A549 (cell line): ENCODE measurements around the gene FADS6. TPM values are rescaled to one million over a fixed set of nuclear protein-coding genes. Genes with fewer than 3 reads are reported as not detected.

Experiments
- ATAC-seq, 2 experiments: fragments of 200-7000 bp in 1 of 2; fragments of >200 bp in 1 of 2; cut with Nextera tagmentation in 1 of 2; cut with Tn5 transposase in 1 of 2; 3 replicates each; pipeline versions ENCODE4 v1.8.0 to v1.9.1; 2018 to 2020; ENCODE audit warnings: mild to moderate bottlenecking in 1 of 2, moderate library complexity in 1 of 2
- CTCF ChIA-PET: fragments of 300-600 bp; sonication (Branson Sonifier 250); formaldehyde crosslinking; extraction: SDS; loops from one replicate; lab custom pipeline; 2021; ENCODE audit warnings: antibody characterized with exemption, inconsistent platforms; lab: Yijun Ruan, JAX
- POLR2A ChIA-PET: fragments of 350-600 bp; formaldehyde crosslinking; extraction: SDS; loops from one replicate; lab custom pipeline; 2021; ENCODE audit warnings: antibody characterized with exemption, inconsistent platforms; lab: Yijun Ruan, JAX
- DNase-seq, 2 experiments: peaks; one replicate each; pipeline versions ENCODE4 v3.0.0 to v3.0.0-alpha.2; 2011 to 2016; ENCODE audit warnings: low read depth in 1 of 2, low spot score in 1 of 2
- FAIRE-seq: peaks from 2 replicates; lab custom pipeline; 2011; peaks lifted over from hg19 to GRCh38; lab: Jason Lieb, UNC
- H3K27ac ChIP-seq, 2 experiments: fragments of >200 bp; sonication (Bioruptor Twin); formaldehyde crosslinking; 3 replicates each; pipeline ENCODE4 v1.5.1; 2016 to 2017
- H3K4me1 ChIP-seq: fragments of >200 bp; sonication (Bioruptor Twin); formaldehyde crosslinking; 3 replicates; pipeline ENCODE4 v1.6.1; 2016
- H3K4me2 ChIP-seq: fragments of >200 bp; sonication (Bioruptor Twin); formaldehyde crosslinking; 3 replicates; pipeline ENCODE4 v1.6.1; 2016
- H3K4me3 ChIP-seq: fragments of >200 bp; sonication (Bioruptor Twin); formaldehyde crosslinking; 3 replicates; pipeline ENCODE4 v1.5.1; 2016
- H3K9me3 ChIP-seq: fragments of >200 bp; sonication (Bioruptor Twin); formaldehyde crosslinking; 3 replicates; pipeline ENCODE4 v1.6.1; 2016
- ATOH8 ChIP-seq: fragments of 250-450 bp; sonication (Bioruptor Pico); IDR thresholded peaks from 2 replicates; pipeline ENCODE4 v1.5.0; 2020; ENCODE audit warnings: low read depth, mild to moderate bottlenecking, moderate library complexity
- BHLHE40 ChIP-seq: IDR thresholded peaks from 2 replicates; pipeline ENCODE4 v1.6.1; 2012; ENCODE audit warnings: low read depth, low read length, inconsistent platforms
- CBX2 ChIP-seq: fragments of 200-600 bp; sonication (generic); IDR thresholded peaks from 2 replicates; pipeline ENCODE4 v1.6.1; 2016; ENCODE audit warnings: low read depth, mild to moderate bottlenecking, borderline replicate concordance
- CEBPB ChIP-seq, 2 experiments: fragments of >200 bp in 1 of 2; sonication (Bioruptor Twin) in 1 of 2; formaldehyde crosslinking in 1 of 2; IDR thresholded peaks; 2 replicates each; pipeline ENCODE4 v1.6.1; 2012 to 2016
- E2F6 ChIP-seq: IDR thresholded peaks from 2 replicates; pipeline ENCODE4 v1.6.1; 2012; ENCODE audit warnings: low read depth, borderline replicate concordance
- EHMT2 ChIP-seq: fragments of 200-600 bp; sonication (generic); IDR thresholded peaks from 2 replicates; pipeline ENCODE4 v1.6.1; 2016; ENCODE audit warnings: antibody characterized with exemption, low read depth, mild to moderate bottlenecking, moderate library complexity
- ELK1 ChIP-seq: fragments of 150-350 bp; IDR thresholded peaks from 2 replicates; pipeline ENCODE4 v1.6.1; 2014; ENCODE audit warnings: low read depth, mild to moderate bottlenecking, low read length
- FOSB ChIP-seq: fragments of 250-450 bp; sonication (Bioruptor Pico); IDR thresholded peaks from 2 replicates; pipeline ENCODE4 v1.5.0; 2020; ENCODE audit warnings: mild to moderate bottlenecking, moderate library complexity
- FOSL2 ChIP-seq, 2 experiments: fragments of 450-650 bp in 1 of 2; fragments of >200 bp in 1 of 2; sonication (Bioruptor Twin) in 1 of 2; formaldehyde crosslinking; IDR thresholded peaks; 2 replicates each; pipeline versions ENCODE4 v1.5.0 to v1.6.1; 2016 to 2020; ENCODE audit warnings: mild to moderate bottlenecking in 1 of 2, moderate library complexity in 1 of 2
- GATA3 ChIP-seq: IDR thresholded peaks from 2 replicates; pipeline ENCODE4 v1.6.1; 2012; ENCODE audit warnings: borderline replicate concordance
- HDAC2 ChIP-seq: fragments of 200-600 bp; sonication (generic); IDR thresholded peaks from 2 replicates; pipeline ENCODE4 v1.6.1; 2016
- HOXB13 ChIP-seq: fragments of 250-450 bp; sonication (Bioruptor Pico); IDR thresholded peaks from 2 replicates; pipeline ENCODE4 v1.5.0; 2020; ENCODE audit warnings: low read depth, mild to moderate bottlenecking, moderate library complexity
- MAFK ChIP-seq: fragments of 450-650 bp; IDR thresholded peaks from 2 replicates; pipeline ENCODE4 v1.6.1; 2014; ENCODE audit not compliant: partially characterized antibody
- NFE2L2 ChIP-seq: fragments of 150-350 bp; conservative IDR thresholded peaks from 2 replicates; pipeline ENCODE4 v1.6.1; 2014; ENCODE audit warnings: low read length
- NPAS2 ChIP-seq: fragments of 250-450 bp; sonication (Bioruptor Pico); IDR thresholded peaks from 2 replicates; pipeline ENCODE4 v1.8.0; 2022; ENCODE audit warnings: mild to moderate bottlenecking, moderate library complexity, borderline replicate concordance
- NR3C1 ChIP-seq: fragments of >200 bp; sonication (Bioruptor Twin); formaldehyde crosslinking; IDR thresholded peaks from 3 replicates; pipeline ENCODE4 v1.6.1; 2017
- POLR2A ChIP-seq: IDR thresholded peaks from 2 replicates; pipeline ENCODE4 v1.6.1; 2012; ENCODE audit warnings: mild to moderate bottlenecking, low read length
- RFX5 ChIP-seq: fragments of 450-650 bp; IDR thresholded peaks from 2 replicates; pipeline ENCODE4 v1.7.1; 2014; ENCODE audit warnings: antibody characterized with exemption, mild to moderate bottlenecking, moderate library complexity
- RNF2 ChIP-seq: fragments of 200-600 bp; sonication (generic); IDR thresholded peaks from 2 replicates; pipeline ENCODE4 v1.6.1; 2016; ENCODE audit warnings: low read depth, mild to moderate bottlenecking, antibody characterized with exemption, moderate library complexity, borderline replicate concordance
- TP53 ChIP-seq: fragments of 250-450 bp; sonication (Bioruptor Pico); IDR thresholded peaks from 2 replicates; pipeline ENCODE4 v1.5.0; 2021; ENCODE audit warnings: mild to moderate bottlenecking, moderate library complexity
- ZSCAN20 ChIP-seq: fragments of 250-450 bp; sonication (Bioruptor Pico); IDR thresholded peaks from 2 replicates; pipeline ENCODE4 v1.8.0; 2022; ENCODE audit warnings: mild to moderate bottlenecking, moderate library complexity
- WGBS: methylation state at CpG from one replicate; pipeline ENCODE4 v1.1.6; 2017; ENCODE audit errors: missing lambda C conversion rate; 5-methylcytosine and 5-hydroxymethylcytosine counted together
- polyA plus RNA-seq, 4 experiments: library from polyadenylated mRNA; depleted of rRNA in 3 of 4; stranded (reverse); fragments of >200 nt; fragmentation: RNase III in 1 of 4; extraction: RNeasy Plus Mini Kit Qiagen cat#74134 plus additional on column Dnase treatment in 1 of 4; gene quantifications; 2 replicates in 3 of 4; 3 replicates in 1 of 4; pipeline ENCODE4 v1.2.3, GENCODE V29; 2011 to 2017
- TF ChIP-seq, protein P1 (sequence below): IDR thresholded peaks from 2 replicates; pipeline ENCODE4 v1.6.1; 2012

The FADS6 gene
- polyA plus RNA-seq, 2 of the 4 experiments (the other 2 are of a cell fraction) = 0.04 TPM; not detected in 1

- H3K27ac ChIP-seq = no peak overlapping the region
- FAIRE-seq = peak; percentile 78
- TF ChIP-seq RFX5 = no peak
- no peak for TF ChIP-seq E2F6
- TF ChIP-seq POLR2A = no peak
- no peak for TF ChIP-seq FOSB
- no peak for TF ChIP-seq HDAC2
- TF ChIP-seq TP53 (CRISPR knock-in tag) = no peak
- TF ChIP-seq HOXB13 (CRISPR knock-in tag) = no peak
- no peak for TF ChIP-seq EHMT2
- TF ChIP-seq ZSCAN20 (CRISPR knock-in tag) = no peak
- no peak for TF ChIP-seq BHLHE40
- no peak for TF ChIP-seq CEBPB (IDR thresholded peaks at IDR 0.05)
- TF ChIP-seq RNF2 = no peak
- no peak for TF ChIP-seq NR3C1
- no peak for TF ChIP-seq ELK1
- no peak overlapping the region for H3K4me3 ChIP-seq
- ChIA-PET CTCF (interaction anchor here (0.9 to 3.4 kb wide), 6 partner anchors 18 to 61 kb away, joined by 3 to 18 read pairs (median 4); partner anchors contain the start of genes OTOP2 and USH1G), POLR2A (no interaction called here)
- 0 out of 6 replicates have a peak, but pooled peaks of 1 of the 2 experiments have one; percentile 16 for ATAC-seq
- no peaks in the 10 kb centered on the region for H3K4me1 ChIP-seq
- H3K9me3 ChIP-seq = no peaks in the 10 kb centered on the region
- WGBS = 69% methylated on average over 14 of the region's 14 CpGs
- DNase-seq = no peak
- no peak overlapping the region for H3K4me2 ChIP-seq
Observed at GRCh38 chr17:74901353-74902135, 8.1 kb upstream of the FADS6 start.

- FAIRE-seq (no peak), ATAC-seq (no peak), DNase-seq (no peak)
- ChIA-PET POLR2A (interaction anchor here (2.3 kb wide), 1 partner anchor 28 kb away, joined by 10 read pairs; the partner anchor contains the start of gene FDXR), CTCF (interaction anchor here (1.2 to 3.4 kb wide), 5 partner anchors 10 to 62 kb away, joined by 3 to 18 read pairs (median 3); no protein-coding TSS in a partner anchor)
- no peak overlapping the region for H3K4me3 ChIP-seq
- H3K4me1 ChIP-seq = no peaks in the 10 kb centered on the region
- no peak for TF ChIP-seq NPAS2
- no peak for TF ChIP-seq ATOH8
- no peak for TF ChIP-seq CBX2
- no peak for TF ChIP-seq MAFK
- no peak for TF ChIP-seq GATA3
- TF ChIP-seq E2F6 = no peak
- no peak for TF ChIP-seq FOSL2 (IDR thresholded peaks at IDR 0.05)
- TF ChIP-seq FOSL2 (CRISPR knock-in tag; IDR thresholded peaks at IDR 0.05) = no peak
- TF ChIP-seq, protein P1, sequence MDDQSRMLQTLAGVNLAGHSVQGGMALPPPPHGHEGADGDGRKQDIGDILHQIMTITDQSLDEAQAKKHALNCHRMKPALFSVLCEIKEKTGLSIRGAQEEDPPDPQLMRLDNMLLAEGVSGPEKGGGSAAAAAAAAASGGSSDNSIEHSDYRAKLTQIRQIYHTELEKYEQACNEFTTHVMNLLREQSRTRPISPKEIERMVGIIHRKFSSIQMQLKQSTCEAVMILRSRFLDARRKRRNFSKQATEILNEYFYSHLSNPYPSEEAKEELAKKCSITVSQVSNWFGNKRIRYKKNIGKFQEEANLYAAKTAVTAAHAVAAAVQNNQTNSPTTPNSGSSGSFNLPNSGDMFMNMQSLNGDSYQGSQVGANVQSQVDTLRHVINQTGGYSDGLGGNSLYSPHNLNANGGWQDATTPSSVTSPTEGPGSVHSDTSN = no peak
- no peak for TF ChIP-seq NFE2L2
- no peak for TF ChIP-seq EHMT2
- no peaks in the 10 kb centered on the region for H3K9me3 ChIP-seq
- no peak overlapping the region for H3K4me2 ChIP-seq
- no peak overlapping the region for H3K27ac ChIP-seq
- 64% methylated on average over 8 of the region's 8 CpGs for WGBS
Observed at GRCh38 chr17:74900208-74900607, 6.8 kb upstream of the FADS6 start.
